Measurements from ENCODE around the gene KDM4B. TPM values are rescaled to one million over a fixed set of nuclear protein-coding genes. Genes with fewer than 3 reads are reported as not detected.

The KDM4B gene
- total and polyA plus RNA-seq, 10 of the 15 experiments (the other 5 are each of a cell fraction or from before 2014, with no cell fraction given): 0.47 to 49.6 (median 16.2) TPM

DNA sequence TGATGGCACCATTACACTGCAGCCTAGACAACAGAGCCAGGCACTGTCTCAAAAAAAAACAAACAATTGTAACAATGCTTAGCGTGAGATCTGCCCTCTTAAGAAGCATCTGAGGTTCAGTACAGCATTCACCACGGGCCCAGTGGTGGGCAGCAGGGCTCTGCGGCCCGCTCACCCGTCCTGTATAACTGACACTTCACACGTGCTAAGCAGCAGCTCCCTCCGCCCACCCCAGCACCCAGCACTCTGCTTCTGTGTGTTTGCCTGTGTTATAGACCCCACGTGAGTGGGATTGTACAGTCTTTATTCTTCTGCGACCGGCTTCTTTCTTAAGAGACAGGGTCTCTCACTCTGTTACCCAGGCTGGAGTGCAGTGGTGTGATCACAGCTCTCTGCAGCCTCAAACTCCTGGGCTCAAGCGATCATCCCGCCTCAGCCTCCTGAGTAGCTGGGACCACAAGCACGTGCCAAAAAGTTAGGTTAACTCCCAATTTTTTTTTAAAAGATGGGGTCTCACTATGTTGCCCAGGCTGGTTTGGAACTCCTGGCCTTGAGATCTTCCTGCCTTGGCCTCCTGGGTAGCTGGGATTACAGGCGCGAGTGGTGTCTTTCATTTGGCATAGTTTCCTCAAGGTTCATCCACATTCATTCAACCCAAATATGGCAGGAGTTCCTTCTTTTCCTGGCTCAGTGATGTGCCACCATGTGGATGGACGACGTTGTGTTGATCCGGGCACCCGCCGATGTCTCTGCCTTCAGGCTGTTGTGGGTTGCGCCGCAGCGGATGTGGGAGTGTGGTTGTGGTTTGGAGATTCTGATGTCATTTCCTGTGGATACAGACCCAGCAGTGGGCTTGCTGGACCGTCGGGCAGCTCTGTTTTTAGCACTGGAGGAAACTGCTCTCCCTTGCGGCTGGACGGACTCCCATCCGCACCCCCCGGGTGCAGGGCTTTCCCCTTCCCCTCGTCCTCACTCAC is 170.0 kb downstream of the KDM4B start (continued):
- TF ChIP-seq, protein P1, sequence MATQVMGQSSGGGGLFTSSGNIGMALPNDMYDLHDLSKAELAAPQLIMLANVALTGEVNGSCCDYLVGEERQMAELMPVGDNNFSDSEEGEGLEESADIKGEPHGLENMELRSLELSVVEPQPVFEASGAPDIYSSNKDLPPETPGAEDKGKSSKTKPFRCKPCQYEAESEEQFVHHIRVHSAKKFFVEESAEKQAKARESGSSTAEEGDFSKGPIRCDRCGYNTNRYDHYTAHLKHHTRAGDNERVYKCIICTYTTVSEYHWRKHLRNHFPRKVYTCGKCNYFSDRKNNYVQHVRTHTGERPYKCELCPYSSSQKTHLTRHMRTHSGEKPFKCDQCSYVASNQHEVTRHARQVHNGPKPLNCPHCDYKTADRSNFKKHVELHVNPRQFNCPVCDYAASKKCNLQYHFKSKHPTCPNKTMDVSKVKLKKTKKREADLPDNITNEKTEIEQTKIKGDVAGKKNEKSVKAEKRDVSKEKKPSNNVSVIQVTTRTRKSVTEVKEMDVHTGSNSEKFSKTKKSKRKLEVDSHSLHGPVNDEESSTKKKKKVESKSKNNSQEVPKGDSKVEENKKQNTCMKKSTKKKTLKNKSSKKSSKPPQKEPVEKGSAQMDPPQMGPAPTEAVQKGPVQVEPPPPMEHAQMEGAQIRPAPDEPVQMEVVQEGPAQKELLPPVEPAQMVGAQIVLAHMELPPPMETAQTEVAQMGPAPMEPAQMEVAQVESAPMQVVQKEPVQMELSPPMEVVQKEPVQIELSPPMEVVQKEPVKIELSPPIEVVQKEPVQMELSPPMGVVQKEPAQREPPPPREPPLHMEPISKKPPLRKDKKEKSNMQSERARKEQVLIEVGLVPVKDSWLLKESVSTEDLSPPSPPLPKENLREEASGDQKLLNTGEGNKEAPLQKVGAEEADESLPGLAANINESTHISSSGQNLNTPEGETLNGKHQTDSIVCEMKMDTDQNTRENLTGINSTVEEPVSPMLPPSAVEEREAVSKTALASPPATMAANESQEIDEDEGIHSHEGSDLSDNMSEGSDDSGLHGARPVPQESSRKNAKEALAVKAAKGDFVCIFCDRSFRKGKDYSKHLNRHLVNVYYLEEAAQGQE (IDR thresholded peaks at IDR 0.05; ENCODE audit: low read depth, low read length): peak; percentile 54; the same call in 1 of the 2 replicates
- TF ChIP-seq PML (IDR thresholded peaks at IDR 0.05; ENCODE audit: low read length) (no peak), SP1 (IDR thresholded peaks at IDR 0.05; ENCODE audit: low read depth, low read length) (peak; percentile 56), SRF (IDR thresholded peaks at IDR 0.05; ENCODE audit: low read depth in 2 of 2, low read length in 2 of 2) (peak in 1 of 2 experiments; percentile 47; a peak in 1 of 4 replicates), CEBPZ (IDR thresholded peaks at IDR 0.05; ENCODE audit: low read depth, low read length) (no peak), POU2F2 (IDR thresholded peaks at IDR 0.05; ENCODE audit: borderline replicate concordance, low read depth, low read length) (peak; percentile 42; the same call in 2 of the 3 replicates), RUNX3 (IDR thresholded peaks at IDR 0.05; ENCODE audit: low read length) (peak; percentile 99), SKIL (IDR thresholded peaks at IDR 0.05; ENCODE audit: low read depth, poor library complexity, severe bottlenecking) (peak; percentile 59), EGR1 (IDR thresholded peaks at IDR 0.05; ENCODE audit: borderline replicate concordance in 1 of 2, low read depth in 2 of 2, low read length in 2 of 2) (peak in 1 of 2 experiments; percentile 44; a peak in 1 of 3 replicates), BHLHE40 (IDR thresholded peaks at IDR 0.05; ENCODE audit: borderline replicate concordance in 1 of 2, low read depth in 2 of 2, low read length in 1 of 2) (peak; percentile 23 to 38; a peak in 1 of 4 replicates), USF1 (IDR thresholded peaks at IDR 0.05; ENCODE audit: borderline replicate concordance, extremely low read length, insufficient read depth, low read depth, low read length) (no peak), DPF2 (IDR thresholded peaks at IDR 0.05) (peak; percentile 88), GABPA (IDR thresholded peaks at IDR 0.05; ENCODE audit: low read depth) (peak; percentile 78; the same call in 1 of the 2 replicates), HDGF (IDR thresholded peaks at IDR 0.05) (peak; percentile 67)
- TF ChIP-seq, protein P2, sequence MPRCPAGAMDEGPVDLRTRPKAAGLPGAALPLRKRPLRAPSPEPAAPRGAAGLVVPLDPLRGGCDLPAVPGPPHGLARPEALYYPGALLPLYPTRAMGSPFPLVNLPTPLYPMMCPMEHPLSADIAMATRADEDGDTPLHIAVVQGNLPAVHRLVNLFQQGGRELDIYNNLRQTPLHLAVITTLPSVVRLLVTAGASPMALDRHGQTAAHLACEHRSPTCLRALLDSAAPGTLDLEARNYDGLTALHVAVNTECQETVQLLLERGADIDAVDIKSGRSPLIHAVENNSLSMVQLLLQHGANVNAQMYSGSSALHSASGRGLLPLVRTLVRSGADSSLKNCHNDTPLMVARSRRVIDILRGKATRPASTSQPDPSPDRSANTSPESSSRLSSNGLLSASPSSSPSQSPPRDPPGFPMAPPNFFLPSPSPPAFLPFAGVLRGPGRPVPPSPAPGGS (IDR thresholded peaks at IDR 0.05; ENCODE audit: borderline replicate concordance, insufficient read depth, low read depth, low read length, poor library complexity, severe bottlenecking): peak; percentile 71

All from GM12878 (cell line).